GM13976 (cell line): ENCODE data around the gene MTAP.

Experiments
- DNase-seq: peaks from one replicate; pipeline ENCODE4 v3.0.0; 2012; ENCODE audit warnings: low spot score
- CTCF ChIP-seq: IDR thresholded peaks from 2 replicates; pipeline ENCODE4 v1.5.1; 2012; ENCODE audit warnings: borderline replicate concordance, mild to moderate bottlenecking; ENCODE audit not compliant: insufficient read depth; ENCODE audit errors: extremely low read depth, missing control alignments, control extremely low read depth
- in situ Hi-C: fragments of 300-500 bp; cut with MboI; formaldehyde crosslinking; loops from one replicate; pipeline ENCODE4 v1.12.0; 2022; ENCODE audit warnings: low sequenced_read_pairs, mixed read lengths, inconsistent platforms; ENCODE audit not compliant: unreplicated experiment

MTAP gene

GRCh38 chr9:21800931-21801682, 1.3 kb upstream of the MTAP start:
- in situ Hi-C loops = loop anchor here (10.0 to 25.0 kb wide), 3 partner anchors 236 to 661 kb away; no protein-coding TSS in a partner anchor
- no peak for TF ChIP-seq CTCF
- no peak for DNase-seq

- in situ Hi-C loops = loop anchor here (10.0 to 25.0 kb wide), 3 partner anchors 235 to 660 kb away; no protein-coding TSS in a partner anchor
- TF ChIP-seq CTCF = no peak
- DNase-seq = no peak
Measured at GRCh38 chr9:21801683-21802417, 586 bp upstream of the MTAP start.

- no peak for DNase-seq
- no peak for TF ChIP-seq CTCF
- in situ Hi-C loops = loop anchor here (10.0 to 25.0 kb wide), 3 partner anchors 234 to 659 kb away; no protein-coding TSS in a partner anchor
Measured at GRCh38 chr9:21803649-21804048, 1.2 kb downstream of the MTAP start.

- in situ Hi-C loops = loop anchor here (10.0 to 25.0 kb wide), 3 partner anchors 233 to 658 kb away; no protein-coding TSS in a partner anchor
- TF ChIP-seq CTCF = no peak
- DNase-seq = no peak
Measured at GRCh38 chr9:21804331-21804730, 1.9 kb downstream of the MTAP start.

GRCh38 chr9:21804791-21805190, 2.4 kb downstream of the MTAP start:
- no peak for TF ChIP-seq CTCF
- no peak for DNase-seq
- in situ Hi-C loops = loop anchor here (10.0 to 25.0 kb wide), 3 partner anchors 233 to 658 kb away; no protein-coding TSS in a partner anchor

GRCh38 chr9:21806644-21807043, 4.2 kb downstream of the MTAP start:
- TF ChIP-seq CTCF = no peak
- in situ Hi-C loops = loop anchor here (10.0 to 25.0 kb wide), 3 partner anchors 231 to 656 kb away; no protein-coding TSS in a partner anchor
- no peak for DNase-seq
